H9 (cell line): ENCODE data around the gene SRGAP3. TPM values are rescaled to one million over a fixed set of nuclear protein-coding genes. Genes with fewer than 3 reads are reported as not detected.

Experiments
- DNase-seq: peaks from one replicate; pipeline ENCODE4 v3.0.0-alpha.2; 2017
- H2AFZ ChIP-seq: one replicate; pipeline ENCODE4 v1.6.1; 2013; ENCODE audit warnings: mild to moderate bottlenecking, low read length, control low read depth, moderate library complexity
- H2AK5ac ChIP-seq: 2 replicates; pipeline ENCODE4 v1.6.1; 2013; ENCODE audit warnings: low read length, control low read depth, mixed read lengths; ENCODE audit not compliant: insufficient read length
- H2BK120ac ChIP-seq: one replicate; pipeline ENCODE4 v1.6.1; 2013; ENCODE audit warnings: low read depth, mild to moderate bottlenecking, low read length, control low read depth, inconsistent platforms; ENCODE audit not compliant: poor library complexity, severe bottlenecking
- H2BK12ac ChIP-seq: 2 replicates; pipeline ENCODE4 v1.6.1; 2013; ENCODE audit warnings: low read length, control low read depth, mixed read lengths, low read depth; ENCODE audit not compliant: insufficient read length
- H2BK15ac ChIP-seq: 2 replicates; pipeline ENCODE4 v1.6.1; 2013; ENCODE audit warnings: low read depth, low read length, control low read depth
- H2BK20ac ChIP-seq: one replicate; pipeline ENCODE4 v1.6.1; 2013; ENCODE audit warnings: low read depth, mild to moderate bottlenecking, low read length, control low read depth, inconsistent platforms; ENCODE audit not compliant: poor library complexity, severe bottlenecking
- H2BK5ac ChIP-seq: 2 replicates; pipeline ENCODE4 v1.6.1; 2013; ENCODE audit warnings: low read length, control low read depth, mixed read lengths; ENCODE audit not compliant: insufficient read length
- H3K14ac ChIP-seq: 2 replicates; pipeline ENCODE4 v1.6.1; 2013; ENCODE audit warnings: low read length, control low read depth; ENCODE audit not compliant: insufficient read depth
- H3K18ac ChIP-seq: 2 replicates; pipeline ENCODE4 v1.6.1; 2013; ENCODE audit warnings: low read depth, mild to moderate bottlenecking, mixed read lengths, low read length, control low read depth; ENCODE audit not compliant: insufficient read length
- H3K23ac ChIP-seq: 2 replicates; pipeline ENCODE4 v1.6.1; 2013; ENCODE audit warnings: low read length, control low read depth, mixed read lengths, low read depth; ENCODE audit not compliant: insufficient read length
- H3K23me2 ChIP-seq: 2 replicates; pipeline ENCODE4 v1.6.1; 2013; ENCODE audit warnings: low read depth, mild to moderate bottlenecking, mixed read lengths, low read length, control low read depth; ENCODE audit not compliant: insufficient read length, poor library complexity, severe bottlenecking
- H3K27ac ChIP-seq: 2 replicates; pipeline ENCODE4 v1.5.1; 2013; ENCODE audit warnings: low read length, control low read depth, mixed read lengths, low read depth; ENCODE audit not compliant: insufficient read length
- H3K27me3 ChIP-seq: 2 replicates; pipeline ENCODE4 v1.6.1; 2013; ENCODE audit warnings: low read length, control low read depth, inconsistent platforms; ENCODE audit not compliant: insufficient read depth
- H3K4ac ChIP-seq: 2 replicates; pipeline ENCODE4 v1.6.1; 2013; ENCODE audit warnings: low read depth, mild to moderate bottlenecking, control low read depth, inconsistent platforms, low read length, moderate library complexity
- H3K4me1 ChIP-seq: 2 replicates; pipeline ENCODE4 v1.6.1; 2013; ENCODE audit warnings: low read length, control low read depth, inconsistent platforms; ENCODE audit not compliant: insufficient read depth
- H3K4me2 ChIP-seq: 2 replicates; pipeline ENCODE4 v1.6.1; 2013; ENCODE audit warnings: low read length, control low read depth, mixed read lengths; ENCODE audit not compliant: insufficient read length, insufficient read depth
- H3K56ac ChIP-seq: 2 replicates; pipeline ENCODE4 v1.6.1; 2013; ENCODE audit warnings: low read depth, mild to moderate bottlenecking, mixed read lengths, low read length, control low read depth; ENCODE audit not compliant: insufficient read length
- H3K79me1 ChIP-seq: 2 replicates; pipeline ENCODE4 v1.6.1; 2013; ENCODE audit warnings: low read depth, mild to moderate bottlenecking, moderate library complexity, low read length, control low read depth, inconsistent platforms; ENCODE audit not compliant: insufficient read depth, poor library complexity, severe bottlenecking
- H3K79me2 ChIP-seq: 2 replicates; pipeline ENCODE4 v1.6.1; 2013; ENCODE audit warnings: low read length, control low read depth, inconsistent platforms; ENCODE audit not compliant: insufficient read depth
- H3K9ac ChIP-seq: 2 replicates; pipeline ENCODE4 v1.6.1; 2013; ENCODE audit warnings: low read length, control low read depth, mixed read lengths; ENCODE audit not compliant: insufficient read length; ENCODE audit errors: extremely low read depth
- H3K9me3 ChIP-seq: one replicate; pipeline ENCODE4 v1.6.1; 2013; ENCODE audit warnings: low read depth, low read length, inconsistent platforms; ENCODE audit not compliant: control insufficient read depth
- H3T11ph ChIP-seq: one replicate; pipeline ENCODE4 v1.6.1; 2013; ENCODE audit warnings: mild to moderate bottlenecking, low read length, control low read depth, inconsistent platforms
- H4K20me1 ChIP-seq: one replicate; pipeline ENCODE4 v1.6.1; 2013; ENCODE audit not compliant: control insufficient read depth, insufficient read length, insufficient read depth
- H4K5ac ChIP-seq: 2 replicates; pipeline ENCODE4 v1.6.1; 2013; ENCODE audit warnings: low read depth, mild to moderate bottlenecking, mixed read lengths, low read length, control low read depth; ENCODE audit not compliant: insufficient read length
- H4K8ac ChIP-seq: replicated peaks from 2 replicates; pipeline ENCODE4 v1.6.1; 2013; ENCODE audit warnings: low read length, control low read depth, mixed read lengths, low read depth; ENCODE audit not compliant: insufficient read length
- H4K91ac ChIP-seq: 2 replicates; pipeline ENCODE4 v1.6.1; 2013; ENCODE audit warnings: low read depth, mild to moderate bottlenecking, moderate library complexity, mixed read lengths, low read length, control low read depth; ENCODE audit not compliant: insufficient read length
- H3K27ac Mint-ChIP-seq, 3 experiments: 2 replicates in 2 of 3; 3 replicates in 1 of 3; pipeline ENCODE4 v1.8.0; 2020 to 2021; ENCODE audit warnings: mixed read lengths in 3 of 3, mild to moderate bottlenecking in 1 of 3, moderate library complexity in 1 of 3
- H3K27me3 Mint-ChIP-seq: 2 replicates; pipeline ENCODE4 v1.8.0; 2021; ENCODE audit warnings: low read depth, mild to moderate bottlenecking, moderate library complexity, mixed read lengths
- H3K36me3 Mint-ChIP-seq, 3 experiments: 2 replicates in 2 of 3; 3 replicates in 1 of 3; pipeline ENCODE4 v1.8.0; 2020 to 2021; ENCODE audit warnings: low read depth in 3 of 3, mixed read lengths in 3 of 3; ENCODE audit not compliant: insufficient read depth in 1 of 3
- H3K4me1 Mint-ChIP-seq, 2 experiments: 2 replicates each; pipeline ENCODE4 v1.8.0; 2020; ENCODE audit warnings: mixed read lengths in 2 of 2
- H3K4me3 Mint-ChIP-seq, 2 experiments: 2 replicates in 1 of 2; 3 replicates in 1 of 2; pipeline ENCODE4 v1.8.0; 2020 to 2021; ENCODE audit warnings: mild to moderate bottlenecking in 2 of 2, mixed read lengths in 2 of 2, moderate library complexity in 1 of 2
- H3K9me3 Mint-ChIP-seq, 2 experiments: 2 replicates in 1 of 2; 3 replicates in 1 of 2; pipeline ENCODE4 v1.8.0; 2020; ENCODE audit warnings: mild to moderate bottlenecking in 2 of 2, mixed read lengths in 2 of 2, moderate library complexity in 1 of 2
- CTCF ChIP-seq: fragments of 200-600 bp; sonication (generic); conservative IDR thresholded peaks from 3 replicates; pipeline ENCODE4 v1.8.0; 2021; ENCODE audit warnings: antibody characterized with exemption, mild to moderate bottlenecking
- WGBS: extraction: QIAGEN DNeasy Blood & Tissue Kit; methylation state at CpG from one replicate; pipeline ENCODE4 v1.1.7; 2013; ENCODE audit warnings: missing lambda C conversion rate, low lambda C conversion rate, mixed read lengths; ENCODE audit not compliant: insufficient read length; ENCODE audit errors: extremely low coverage; 5-methylcytosine and 5-hydroxymethylcytosine counted together
- total RNA-seq: library from RNA; stranded (reverse); gene quantifications from 2 replicates; pipeline ENCODE4 v1.2.1, GENCODE V29; 2021

Gene SRGAP3
- total RNA-seq, 1 experiment from 2014 or later: 3.4 TPM

- Histone ChIP-seq H2BK5ac (no peak overlapping the region), H3K14ac (no peak overlapping the region), H4K8ac (no peak overlapping the region), H2BK15ac (no peak overlapping the region), H3K4me2 (no peak overlapping the region), H2BK12ac (no peak overlapping the region), H3K23ac (no peak overlapping the region), H2AFZ (no peak overlapping the region), H3K23me2 (no peaks in the 10 kb centered on the region), H3K27me3 (no peaks in the 10 kb centered on the region), H2AK5ac (no peak overlapping the region), H3K56ac (no peak overlapping the region), H2BK120ac (no peak overlapping the region), H3K4ac (no peak overlapping the region), H3K4me1 (no peaks in the 10 kb centered on the region), H4K91ac (no peak overlapping the region), H3K18ac (no peak overlapping the region), H2BK20ac (no peak overlapping the region), H4K20me1 (no peaks in the 10 kb centered on the region), H3K79me2 (no peaks in the 10 kb centered on the region), H3K9me3 (no peaks in the 10 kb centered on the region), H3K79me1 (no peaks in the 10 kb centered on the region), H3K9ac (no peak overlapping the region), H3T11ph (no peak overlapping the region), H4K5ac (no peak overlapping the region), H3K27ac (no peak overlapping the region)
- Mint-ChIP-seq H3K27ac (no peak overlapping the region), H3K27me3 (no peaks in the 10 kb centered on the region), H3K9me3 (no peaks in the 10 kb centered on the region), H3K36me3 (no peaks in the 10 kb centered on the region), H3K4me3 (no peak overlapping the region), H3K4me1 (peaks cover 38 to 44% of the 10 kb centered on the region in 2 experiments)
- TF ChIP-seq CTCF: no peak
- no peak for DNase-seq
- no CpG with 5 or more reads among the region's 6 CpGs for WGBS
Observed at GRCh38 chr3:9020426-9020825, 229.0 kb downstream of the SRGAP3 start.
